HG03139 (cell line): ENCODE data around the gene TSPAN5.

Experiments used
- ATAC-seq: cut with Tn5 transposase; IDR thresholded peaks from one replicate; pipeline ENCODE4 v1.9.1; 2021; ENCODE audit not compliant: unreplicated experiment

The TSPAN5 gene

GRCh38 chr4:98646422-98646821 lies 12.0 kb downstream of the TSPAN5 start:
- ATAC-seq, result no peak

GRCh38 chr4:98645527-98645926 lies 12.9 kb downstream of the TSPAN5 start:
- ATAC-seq, result no peak

DNA sequence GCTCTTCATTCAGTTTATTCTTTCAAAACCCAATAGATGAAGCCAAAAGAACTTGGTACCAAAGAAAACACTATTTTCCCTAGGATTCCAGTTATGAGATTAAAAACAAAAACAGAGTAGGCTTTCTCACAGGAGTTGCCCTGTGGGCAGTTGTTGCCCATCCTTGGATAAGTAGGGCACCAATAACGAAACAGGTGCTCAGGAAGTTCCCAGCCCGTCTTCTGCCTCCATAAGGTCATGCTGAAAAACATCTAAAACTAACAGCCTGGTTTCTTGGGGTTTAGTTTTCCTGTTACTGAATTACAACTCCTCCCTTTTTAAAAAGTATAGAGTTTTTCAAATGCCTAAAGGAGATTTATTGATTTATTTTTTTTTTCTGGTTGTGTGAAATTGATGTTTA lies 14.7 kb downstream of the TSPAN5 start:
- ATAC-seq, result no peak

- no peak for ATAC-seq
Measured at GRCh38 chr4:98642991-98643426, 15.4 kb downstream of the TSPAN5 start.

DNA sequence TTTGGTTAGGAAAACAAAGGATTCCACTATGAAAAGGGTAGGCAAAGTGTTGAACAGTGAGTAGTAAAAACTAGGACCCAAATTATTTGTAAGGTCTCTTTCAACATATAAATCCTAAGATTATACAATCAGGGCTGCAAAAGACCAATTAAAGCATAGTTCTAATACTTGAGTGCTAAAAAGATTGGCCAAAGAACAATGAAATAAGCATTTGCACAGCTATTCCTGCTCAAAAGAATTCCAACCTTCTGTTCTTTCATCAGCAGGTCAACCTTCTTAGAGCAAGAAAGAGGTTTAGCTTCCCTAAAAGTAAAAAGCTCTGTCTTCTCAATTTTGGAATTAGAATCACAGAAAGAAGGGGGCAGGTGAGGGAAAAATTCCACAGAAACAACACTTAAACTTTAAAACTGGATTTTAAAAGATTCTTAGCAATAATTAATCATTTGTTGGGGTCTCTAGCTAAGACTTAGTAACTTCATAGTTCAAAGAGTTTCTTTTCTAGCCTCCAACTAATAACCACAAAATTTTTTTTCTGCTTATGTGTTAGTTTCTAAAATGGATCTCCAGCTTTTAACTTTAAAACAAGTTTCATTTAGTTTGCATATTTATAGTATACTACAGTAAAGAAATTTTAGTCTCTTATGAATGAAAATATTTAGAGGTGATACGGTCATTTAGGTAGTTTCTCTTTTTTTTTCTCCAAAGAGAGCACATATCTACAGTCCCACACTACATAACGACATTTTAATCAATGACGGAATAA lies 16.3 kb downstream of the TSPAN5 start:
- ATAC-seq, result no peak

DNA sequence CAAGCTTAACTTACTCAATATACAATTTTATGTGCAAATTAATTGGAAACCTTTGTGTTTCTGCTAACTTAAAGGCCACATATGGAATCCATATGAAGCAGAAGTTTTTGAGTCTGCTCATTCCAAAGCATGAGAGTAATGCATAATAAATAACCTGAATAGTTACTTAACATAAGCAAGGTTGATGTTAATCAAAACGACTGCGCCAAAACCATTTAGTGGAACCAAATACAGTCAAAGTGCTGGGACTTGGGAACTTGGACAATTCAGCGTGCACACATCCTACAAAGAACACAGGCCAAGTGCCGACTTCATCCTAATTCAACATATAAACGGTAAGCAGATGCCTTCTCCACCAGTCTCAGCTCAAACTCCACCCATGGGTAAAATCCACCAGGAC lies 17.0 kb downstream of the TSPAN5 start:
- no peak for ATAC-seq

DNA sequence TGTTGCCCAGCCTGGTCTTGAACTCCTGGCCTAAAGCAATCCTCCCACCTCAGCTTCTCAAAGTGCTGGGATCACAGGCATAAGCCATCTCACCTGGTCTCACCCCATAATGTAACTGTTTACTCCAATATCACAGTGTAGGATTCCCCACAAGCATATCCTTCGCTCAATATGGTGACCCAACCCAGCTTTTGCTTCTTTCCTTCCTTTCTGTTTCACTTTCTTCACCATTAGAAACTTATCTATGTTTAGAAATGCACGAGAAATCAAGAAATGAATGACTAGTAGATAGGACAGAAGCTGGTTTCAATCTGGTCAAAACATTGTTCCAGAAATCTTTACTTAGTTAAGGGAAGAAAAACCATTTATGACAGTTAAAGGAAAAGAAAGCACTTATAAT lies 18.9 kb downstream of the TSPAN5 start:
- peak; percentile 62 for ATAC-seq

GRCh38 chr4:98639108-98639507 lies 19.3 kb downstream of the TSPAN5 start:
- ATAC-seq, result no peak

- ATAC-seq, result no peak
Measured at GRCh38 chr4:98638661-98639060, 19.8 kb downstream of the TSPAN5 start.

- no peak for ATAC-seq
Measured at GRCh38 chr4:98634061-98634460, 24.4 kb downstream of the TSPAN5 start.

- no peak for ATAC-seq
Measured at GRCh38 chr4:98633159-98633558, 25.3 kb downstream of the TSPAN5 start.

DNA sequence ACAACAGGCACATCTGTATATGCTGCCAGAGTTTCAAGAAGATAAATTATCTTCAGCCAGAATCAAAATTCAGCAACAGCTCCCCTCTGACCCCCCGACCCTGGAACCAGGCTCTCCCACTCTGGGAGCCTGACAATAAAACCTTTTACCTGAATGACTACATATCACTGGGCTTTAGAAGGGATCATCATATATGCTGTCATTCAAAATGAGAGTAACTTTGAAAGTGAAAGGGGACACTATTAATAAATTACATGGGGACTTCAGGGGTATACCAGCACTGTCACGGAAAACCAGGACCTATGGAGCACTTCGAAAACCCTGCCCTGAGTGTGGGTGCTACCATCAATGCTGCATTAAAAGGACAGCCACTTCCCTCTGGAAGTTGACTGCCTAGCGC lies 26.2 kb downstream of the TSPAN5 start:
- no peak for ATAC-seq

- no peak for ATAC-seq
Measured at GRCh38 chr4:98631506-98631905, 26.9 kb downstream of the TSPAN5 start.

GRCh38 chr4:98630737-98631454 lies 27.5 kb downstream of the TSPAN5 start:
- ATAC-seq, result no peak

DNA sequence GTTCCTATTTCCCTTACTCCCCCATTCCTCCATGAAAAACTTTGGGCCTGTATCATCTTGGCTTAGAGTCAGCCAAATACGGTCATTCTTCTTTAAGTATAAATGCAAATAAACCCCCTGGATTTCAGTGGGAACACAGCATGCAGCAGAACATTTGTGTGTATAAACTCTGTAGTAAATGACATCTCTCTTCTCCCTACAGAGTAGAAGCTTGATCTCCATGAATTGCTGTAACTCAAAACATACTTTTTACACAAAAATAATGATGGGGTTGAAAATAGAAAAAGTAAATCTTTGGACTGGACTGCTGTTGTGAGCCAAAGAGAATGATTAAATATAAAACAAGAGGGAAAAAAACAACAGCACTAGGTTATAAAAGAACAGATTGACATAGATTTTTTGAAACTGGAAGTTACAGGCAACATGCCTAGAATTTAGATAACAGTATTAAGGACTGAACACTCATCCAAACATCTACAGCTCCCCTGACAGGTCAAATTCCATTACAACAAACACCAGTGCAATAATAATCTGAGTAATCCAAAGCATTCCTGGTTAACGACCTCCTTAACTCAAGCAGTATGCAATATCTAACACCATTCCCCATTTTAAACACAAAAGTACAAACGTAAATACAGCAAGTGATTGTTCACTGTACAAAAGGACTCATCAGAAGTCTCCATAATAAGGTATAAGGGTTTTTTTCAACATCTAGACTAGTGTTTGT lies 30.7 kb downstream of the TSPAN5 start:
- no peak for ATAC-seq

- ATAC-seq, result no peak
Measured at GRCh38 chr4:98626350-98626749, 32.1 kb downstream of the TSPAN5 start.

- no peak for ATAC-seq
Measured at GRCh38 chr4:98625920-98626319, 32.5 kb downstream of the TSPAN5 start.

DNA sequence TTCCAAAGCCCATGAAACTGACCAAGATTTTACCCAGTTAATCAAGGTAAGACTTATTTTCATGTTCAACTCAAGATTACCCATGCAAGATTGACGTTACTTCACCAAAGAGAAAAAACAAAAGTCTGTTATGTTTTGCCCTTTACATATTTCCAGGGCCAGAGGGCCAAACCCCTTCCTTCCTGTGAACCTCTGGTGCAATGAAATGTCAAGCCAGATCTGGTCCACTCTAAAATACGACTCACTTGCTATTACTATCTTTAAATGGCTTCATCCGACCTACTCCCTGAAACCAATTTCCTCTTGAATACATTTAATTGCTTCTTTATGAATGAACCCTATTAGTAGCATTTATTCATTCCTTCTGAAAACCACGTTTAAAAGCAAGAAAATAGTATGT lies 33.0 kb downstream of the TSPAN5 start:
- ATAC-seq, result no peak

GRCh38 chr4:98624642-98625041 lies 33.8 kb downstream of the TSPAN5 start:
- ATAC-seq, result no peak

GRCh38 chr4:98624144-98624543 lies 34.3 kb downstream of the TSPAN5 start:
- ATAC-seq, result no peak

- ATAC-seq, result no peak
Measured at GRCh38 chr4:98623126-98623802, 35.1 kb downstream of the TSPAN5 start.
